WTC11 (cell line): Measurements from ENCODE around the gene PCLAF. TPM values are rescaled to one million over a fixed set of nuclear protein-coding genes. Genes with fewer than 3 reads are reported as not detected.

Source experiments
- ATAC-seq: fragments of 200-7000 bp; cut with Tn5 transposase; 2 replicates; pipeline ENCODE4 v1.10.0; 2021; ENCODE audit warnings: mild to moderate bottlenecking, moderate library complexity
- CTCF ChIA-PET: fragments of 300-600 bp; sonication (Branson Sonifier 250); formaldehyde crosslinking; loops from one replicate; lab custom pipeline; 2021; ENCODE audit warnings: antibody characterized with exemption; lab: Charles Lee
- POLR2A ChIA-PET: fragments of 350-600 bp; sonication (Branson Sonifier 250); formaldehyde crosslinking; loops from one replicate; lab custom pipeline; 2021; ENCODE audit warnings: antibody characterized with exemption; lab: Charles Lee
- DNase-seq: peaks from one replicate; pipeline ENCODE4 v3.0.0; 2021; ENCODE audit warnings: low spot score
- H3K27ac Mint-ChIP-seq: 2 replicates; pipeline ENCODE4 v1.8.0; 2021; ENCODE audit warnings: mixed read lengths
- H3K27me3 Mint-ChIP-seq: 2 replicates; pipeline ENCODE4 v1.8.0; 2021; ENCODE audit warnings: low read depth, mild to moderate bottlenecking, moderate library complexity, mixed read lengths
- H3K36me3 Mint-ChIP-seq: 2 replicates; pipeline ENCODE4 v1.8.0; 2021; ENCODE audit warnings: mixed read lengths
- H3K4me1 Mint-ChIP-seq: 2 replicates; pipeline ENCODE4 v1.8.0; 2022; ENCODE audit warnings: mixed read lengths
- H3K4me3 Mint-ChIP-seq: 2 replicates; pipeline ENCODE4 v1.8.0; 2021; ENCODE audit warnings: mild to moderate bottlenecking, moderate library complexity, mixed read lengths
- H3K9me3 Mint-ChIP-seq: 2 replicates; pipeline ENCODE4 v1.8.0; 2021; ENCODE audit warnings: mixed read lengths
- ATF2 ChIP-seq: sonication (generic); formaldehyde crosslinking; IDR thresholded peaks from 2 replicates; pipeline ENCODE4 v1.8.1; 2022; ENCODE audit warnings: low read depth, missing genetic modification reagents, borderline replicate concordance
- ATF6 ChIP-seq: sonication (generic); formaldehyde crosslinking; IDR thresholded peaks from 2 replicates; pipeline ENCODE4 v1.8.1; 2023; ENCODE audit warnings: mild to moderate bottlenecking, missing genetic modification reagents
- CTCF ChIP-seq: fragments of 200-600 bp; IDR thresholded peaks from 2 replicates; pipeline ENCODE4 v1.8.0; 2022; ENCODE audit warnings: antibody characterized with exemption
- E2F5 ChIP-seq: sonication (generic); formaldehyde crosslinking; IDR thresholded peaks from 2 replicates; pipeline ENCODE4 v1.8.1; 2022; ENCODE audit warnings: mild to moderate bottlenecking, moderate library complexity, missing genetic modification reagents
- ERG ChIP-seq: fragments of 250-450 bp; sonication (Bioruptor Pico); IDR thresholded peaks from 2 replicates; pipeline ENCODE4 v1.8.0; 2021; ENCODE audit warnings: mild to moderate bottlenecking
- GABPB1 ChIP-seq: sonication (generic); formaldehyde crosslinking; IDR thresholded peaks from 2 replicates; pipeline ENCODE4 v1.8.1; 2023; ENCODE audit warnings: mild to moderate bottlenecking, missing genetic modification reagents
- GRHL2 ChIP-seq: fragments of 250-450 bp; sonication (Bioruptor Pico); IDR thresholded peaks from 2 replicates; pipeline ENCODE4 v1.8.0; 2022; ENCODE audit warnings: mild to moderate bottlenecking, moderate library complexity; ENCODE audit not compliant: insufficient replicate concordance, severe bottlenecking
- MXD4 ChIP-seq: fragments of 250-450 bp; sonication (Bioruptor Pico); IDR thresholded peaks from 2 replicates; pipeline ENCODE4 v1.8.0; 2021; ENCODE audit warnings: mild to moderate bottlenecking, moderate library complexity, borderline replicate concordance
- MYBL2 ChIP-seq: sonication (generic); formaldehyde crosslinking; IDR thresholded peaks from 2 replicates; pipeline ENCODE4 v1.8.1; 2023; ENCODE audit warnings: mild to moderate bottlenecking, moderate library complexity, missing genetic modification reagents
- NFYB ChIP-seq: sonication (generic); formaldehyde crosslinking; conservative IDR thresholded peaks from 2 replicates; pipeline ENCODE4 v1.8.0; 2022; ENCODE audit warnings: low read depth, missing genetic modification reagents
- OVOL2 ChIP-seq: fragments of 250-450 bp; sonication (Bioruptor Pico); IDR thresholded peaks from 2 replicates; pipeline ENCODE4 v1.9.0; 2021; ENCODE audit warnings: mild to moderate bottlenecking, borderline replicate concordance
- RORB ChIP-seq: fragments of 250-450 bp; sonication (Bioruptor Pico); IDR thresholded peaks from 2 replicates; pipeline ENCODE4 v1.9.0; 2021; ENCODE audit warnings: mild to moderate bottlenecking
- SMAD3 ChIP-seq: sonication (generic); formaldehyde crosslinking; IDR thresholded peaks from 2 replicates; pipeline ENCODE4 v1.8.0; 2022; ENCODE audit warnings: missing genetic modification reagents, mild to moderate bottlenecking, borderline replicate concordance
- SMAD4 ChIP-seq: sonication (generic); formaldehyde crosslinking; IDR thresholded peaks from 2 replicates; pipeline ENCODE4 v1.8.0; 2022; ENCODE audit warnings: mild to moderate bottlenecking, missing genetic modification reagents
- STAT6 ChIP-seq: sonication (generic); formaldehyde crosslinking; conservative IDR thresholded peaks from 2 replicates; pipeline ENCODE4 v1.8.1; 2023; ENCODE audit warnings: mild to moderate bottlenecking, low read depth, missing genetic modification reagents, moderate library complexity
- TCF7 ChIP-seq: sonication (generic); formaldehyde crosslinking; IDR thresholded peaks from 2 replicates; pipeline ENCODE4 v1.8.0; 2022; ENCODE audit warnings: mild to moderate bottlenecking, low read depth, missing genetic modification reagents, moderate library complexity
- TEAD1 ChIP-seq: sonication (generic); formaldehyde crosslinking; IDR thresholded peaks from 2 replicates; pipeline ENCODE4 v1.8.0; 2022; ENCODE audit warnings: mild to moderate bottlenecking, missing genetic modification reagents
- USF2 ChIP-seq: sonication (generic); formaldehyde crosslinking; IDR thresholded peaks from 2 replicates; pipeline ENCODE4 v1.8.1; 2023; ENCODE audit warnings: mild to moderate bottlenecking, missing genetic modification reagents, moderate library complexity
- ZBTB43 ChIP-seq: sonication (generic); formaldehyde crosslinking; IDR thresholded peaks from 2 replicates; pipeline ENCODE4 v1.8.1; 2023; ENCODE audit warnings: mild to moderate bottlenecking, missing genetic modification reagents
- ZNF219 ChIP-seq: sonication (generic); formaldehyde crosslinking; IDR thresholded peaks from 2 replicates; pipeline ENCODE4 v1.8.0; 2023; ENCODE audit warnings: missing genetic modification reagents, mild to moderate bottlenecking, borderline replicate concordance
- total RNA-seq: library from RNA; stranded (reverse); gene quantifications from 3 replicates; pipeline ENCODE4 v1.2.3, GENCODE V29; 2021

The PCLAF gene
- total RNA-seq, 1 experiment from 2014 or later: 27.2 TPM

GRCh38 chr15:64425221-64425620 is 44.0 kb upstream of the PCLAF start:
- DNase-seq: no peak
- Mint-ChIP-seq H3K9me3 (no peaks in the 10 kb centered on the region), H3K4me1 (peaks cover 10% of the 10 kb centered on the region), H3K36me3 (peaks cover 15% of the 10 kb centered on the region; the same call in 1 of the 2 replicates), H3K27me3 (peaks cover 36% of the 10 kb centered on the region), H3K4me3 (no peak overlapping the region), H3K27ac (no peak overlapping the region)
- CTCF ChIA-PET: no interaction called here
- TF ChIP-seq TCF7 (CRISPR knock-in tag) (no peak), USF2 (CRISPR knock-in tag) (no peak), SMAD3 (CRISPR knock-in tag) (no peak), RORB (CRISPR knock-in tag) (no peak), CTCF (no peak), SMAD4 (no peak), MYBL2 (CRISPR knock-in tag) (no peak), TEAD1 (CRISPR knock-in tag) (no peak), ZNF219 (CRISPR knock-in tag) (no peak), ERG (CRISPR knock-in tag) (no peak)
- ATAC-seq: no peak
- POLR2A ChIA-PET: no interaction called here

- Mint-ChIP-seq H3K9me3 (no peaks in the 10 kb centered on the region), H3K27me3 (peaks cover 23% of the 10 kb centered on the region), H3K4me1 (no peaks in the 10 kb centered on the region), H3K36me3 (peaks cover 18% of the 10 kb centered on the region), H3K27ac (no peak overlapping the region), H3K4me3 (no peak overlapping the region)
- POLR2A ChIA-PET: no interaction called here
- ATAC-seq (no peak), DNase-seq (no peak)
- CTCF ChIA-PET: no interaction called here
- TF ChIP-seq ZBTB43: no peak
- no peak for TF ChIP-seq STAT6 (CRISPR knock-in tag)
- TF ChIP-seq GRHL2 (CRISPR knock-in tag): no peak
- TF ChIP-seq MXD4 (CRISPR knock-in tag): no peak
- no peak for TF ChIP-seq ATF6 (CRISPR knock-in tag)
- no peak for TF ChIP-seq ERG (CRISPR knock-in tag)
- no peak for TF ChIP-seq GABPB1 (CRISPR knock-in tag)
- no peak for TF ChIP-seq OVOL2 (CRISPR knock-in tag)
- no peak for TF ChIP-seq NFYB (CRISPR knock-in tag)
- no peak for TF ChIP-seq ATF2 (CRISPR knock-in tag)
- TF ChIP-seq E2F5: no peak
These were observed 42.7 kb upstream of the PCLAF start for GRCh38 chr15:64423970-64424369.
